Neural progenitor cell (in vitro differentiated cells): Measurements from ENCODE around the gene SMIM11.

Source experiments
- EZH2 ChIP-seq: fragments of 200-600 bp; sonication (generic); IDR thresholded peaks from 2 replicates; pipeline ENCODE4 v1.6.1; 2017; ENCODE audit warnings: antibody characterized with exemption, mild to moderate bottlenecking, moderate library complexity
- EZH2phosphoT487 ChIP-seq: fragments of 200-600 bp; sonication (generic); IDR thresholded peaks from 2 replicates; pipeline ENCODE4 v1.6.1; 2017; ENCODE audit warnings: antibody characterized with exemption
- TF ChIP-seq, protein P1 (sequence below): fragments of 200-600 bp; sonication (generic); IDR thresholded peaks from 2 replicates; pipeline ENCODE4 v1.5.1; 2017; ENCODE audit warnings: antibody characterized with exemption, mild to moderate bottlenecking

DNA sequence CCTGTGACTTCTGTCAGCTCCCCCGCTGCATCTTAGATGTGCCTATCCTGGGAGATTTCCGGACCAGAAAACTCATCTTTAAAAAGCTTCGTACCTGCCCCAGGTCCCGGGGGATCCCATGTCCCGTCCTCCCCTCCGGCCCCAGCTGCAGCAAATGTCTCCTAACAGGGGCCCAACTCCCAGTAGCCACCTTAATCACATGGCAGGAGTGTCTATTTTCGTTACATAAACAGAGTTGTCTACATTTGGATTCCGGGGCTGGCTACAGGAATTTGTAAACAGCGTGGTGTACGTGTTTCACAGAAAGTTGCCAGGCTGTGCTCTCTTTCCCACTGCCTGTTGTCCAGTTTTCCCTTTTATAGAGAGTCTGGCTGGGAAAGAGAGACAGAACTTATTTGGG is 29.4 kb upstream of the SMIM11 start:
- TF ChIP-seq, protein P1, sequence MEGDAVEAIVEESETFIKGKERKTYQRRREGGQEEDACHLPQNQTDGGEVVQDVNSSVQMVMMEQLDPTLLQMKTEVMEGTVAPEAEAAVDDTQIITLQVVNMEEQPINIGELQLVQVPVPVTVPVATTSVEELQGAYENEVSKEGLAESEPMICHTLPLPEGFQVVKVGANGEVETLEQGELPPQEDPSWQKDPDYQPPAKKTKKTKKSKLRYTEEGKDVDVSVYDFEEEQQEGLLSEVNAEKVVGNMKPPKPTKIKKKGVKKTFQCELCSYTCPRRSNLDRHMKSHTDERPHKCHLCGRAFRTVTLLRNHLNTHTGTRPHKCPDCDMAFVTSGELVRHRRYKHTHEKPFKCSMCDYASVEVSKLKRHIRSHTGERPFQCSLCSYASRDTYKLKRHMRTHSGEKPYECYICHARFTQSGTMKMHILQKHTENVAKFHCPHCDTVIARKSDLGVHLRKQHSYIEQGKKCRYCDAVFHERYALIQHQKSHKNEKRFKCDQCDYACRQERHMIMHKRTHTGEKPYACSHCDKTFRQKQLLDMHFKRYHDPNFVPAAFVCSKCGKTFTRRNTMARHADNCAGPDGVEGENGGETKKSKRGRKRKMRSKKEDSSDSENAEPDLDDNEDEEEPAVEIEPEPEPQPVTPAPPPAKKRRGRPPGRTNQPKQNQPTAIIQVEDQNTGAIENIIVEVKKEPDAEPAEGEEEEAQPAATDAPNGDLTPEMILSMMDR, result no peak
- TF ChIP-seq EZH2, result no peak
- no peak for TF ChIP-seq EZH2phosphoT487
